ENCODE results near the gene HPS1. TPM values are rescaled to one million over a fixed set of nuclear protein-coding genes. Genes with fewer than 3 reads are reported as not detected.

The HPS1 gene
- total RNA-seq, 4 donors from 2014 or later, result 46.5 to 83.5 (median 67.5) TPM

DNA sequence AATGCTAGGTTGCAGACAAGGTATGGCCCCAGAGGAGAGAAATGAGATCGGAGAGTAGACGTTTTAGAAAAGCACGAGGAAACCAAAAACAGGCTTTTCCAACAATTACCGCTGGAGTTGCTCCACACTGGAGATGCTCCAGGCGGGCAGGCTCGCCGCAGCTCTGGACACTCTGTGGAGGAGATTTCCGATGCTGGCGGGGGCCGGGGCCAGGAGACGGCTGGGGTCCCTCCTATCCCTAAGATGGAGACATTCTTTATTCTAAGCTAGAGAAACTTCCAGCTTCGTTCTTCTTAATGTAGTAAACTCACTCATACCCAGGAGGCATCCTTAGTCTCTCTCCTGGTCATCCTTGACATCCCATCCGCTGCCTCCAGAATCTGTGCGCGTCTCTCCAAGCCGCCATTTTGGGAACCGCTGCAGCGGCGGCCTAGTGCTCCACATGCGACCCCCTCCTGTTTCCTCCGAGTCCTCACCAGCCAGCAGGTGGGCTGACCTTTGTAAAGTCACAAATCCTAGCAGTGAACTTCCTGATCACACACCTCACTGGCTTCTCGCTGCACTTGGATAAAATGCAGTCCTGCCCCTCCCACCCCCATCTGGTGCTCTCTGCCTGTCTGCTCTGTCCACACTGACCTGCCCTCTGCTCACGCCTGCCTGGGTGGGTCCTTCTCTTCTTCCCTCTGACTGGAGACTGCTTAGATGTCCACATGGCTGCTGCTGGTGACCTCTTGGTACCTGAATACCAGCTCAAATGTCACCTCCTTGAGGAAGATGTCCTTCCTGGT, 43.6 kb downstream of the HPS1 start:
- no peaks in the 10 kb centered on the region for H3K9me3 ChIP-seq
- no peak for DNase-seq (ENCODE audit: low spot score in 2 of 2)
- peaks cover 10% of the 10 kb centered on the region for H3K4me1 ChIP-seq
- no peak overlapping the region for H3K27ac ChIP-seq
- TF ChIP-seq EP300 (IDR thresholded peaks at IDR 0.05) (no peak), CTCF (IDR thresholded peaks at IDR 0.05) (no peak)
- peaks cover 2% of the 10 kb centered on the region for H3K36me3 ChIP-seq
- 93% methylated on average over 23 of the region's 23 CpGs for WGBS
- no peaks in the 10 kb centered on the region for H3K27me3 ChIP-seq
- H3K4me3 ChIP-seq, result no peak overlapping the region

GRCh38 chr10:98402478-98402877, 44.3 kb downstream of the HPS1 start:
- no peaks in the 10 kb centered on the region for H3K9me3 ChIP-seq
- no peak overlapping the region for H3K27ac ChIP-seq
- no peaks in the 10 kb centered on the region for H3K27me3 ChIP-seq
- 92% methylated on average over 7 of the region's 7 CpGs for WGBS
- no peak for DNase-seq (ENCODE audit: low spot score in 2 of 2)
- H3K4me1 ChIP-seq, result peaks cover 10% of the 10 kb centered on the region
- TF ChIP-seq EP300 (IDR thresholded peaks at IDR 0.05) (no peak), POLR2AphosphoS5 (IDR thresholded peaks at IDR 0.05) (no peak), CTCF (IDR thresholded peaks at IDR 0.05) (no peak), POLR2A (IDR thresholded peaks at IDR 0.05) (no peak)
- H3K4me3 ChIP-seq, result no peak overlapping the region
- peaks cover 2% of the 10 kb centered on the region for H3K36me3 ChIP-seq

- Histone ChIP-seq H3K27me3 (no peaks in the 10 kb centered on the region), H3K36me3 (peaks cover 8% of the 10 kb centered on the region), H3K4me3 (no peak overlapping the region), H3K9me3 (no peaks in the 10 kb centered on the region), H3K27ac (no peak overlapping the region), H3K4me1 (peaks cover 10% of the 10 kb centered on the region)
- no peak for DNase-seq (ENCODE audit: low spot score in 2 of 2)
- WGBS, result 92% methylated on average over 2 of the region's 2 CpGs
- no peak for TF ChIP-seq EP300 (IDR thresholded peaks at IDR 0.05)
- no peak for TF ChIP-seq POLR2A (IDR thresholded peaks at IDR 0.05)
- TF ChIP-seq CTCF (IDR thresholded peaks at IDR 0.05), result no peak
- no peak for TF ChIP-seq POLR2AphosphoS5 (IDR thresholded peaks at IDR 0.05)
Measured at GRCh38 chr10:98400482-98400881, 46.3 kb downstream of the HPS1 start.

- Histone ChIP-seq H3K27ac (no peak overlapping the region), H3K4me1 (peaks cover 7% of the 10 kb centered on the region), H3K27me3 (no peaks in the 10 kb centered on the region), H3K9me3 (no peaks in the 10 kb centered on the region), H3K36me3 (peaks cover 13% of the 10 kb centered on the region), H3K4me3 (no peak overlapping the region)
- no peak for DNase-seq (ENCODE audit: low spot score in 2 of 2)
- 92% methylated on average over 9 of the region's 9 CpGs for WGBS
- no peak for TF ChIP-seq CTCF (IDR thresholded peaks at IDR 0.05)
- TF ChIP-seq POLR2A (IDR thresholded peaks at IDR 0.05), result no peak
- TF ChIP-seq POLR2AphosphoS5 (IDR thresholded peaks at IDR 0.05), result no peak
- no peak for TF ChIP-seq EP300 (IDR thresholded peaks at IDR 0.05)
Measured at GRCh38 chr10:98399784-98400183, 47.0 kb downstream of the HPS1 start.

GRCh38 chr10:98397089-98397600, 49.6 kb downstream of the HPS1 start:
- Histone ChIP-seq H3K27me3 (no peaks in the 10 kb centered on the region), H3K27ac (no peak overlapping the region), H3K36me3 (peaks cover 10% of the 10 kb centered on the region), H3K4me1 (peaks cover 17% of the 10 kb centered on the region), H3K4me3 (no peak overlapping the region), H3K9me3 (no peaks in the 10 kb centered on the region)
- WGBS, result 86% methylated on average over 9 of the region's 9 CpGs
- TF ChIP-seq CTCF (IDR thresholded peaks at IDR 0.05) (no peak), POLR2AphosphoS5 (IDR thresholded peaks at IDR 0.05) (no peak), POLR2A (IDR thresholded peaks at IDR 0.05) (no peak), EP300 (IDR thresholded peaks at IDR 0.05) (no peak)
- no peak for DNase-seq (ENCODE audit: low spot score in 2 of 2)
